A549 (cell line): ENCODE measurements around the gene UBAC2. TPM values are rescaled to one million over a fixed set of nuclear protein-coding genes. Genes with fewer than 3 reads are reported as not detected.

ENCODE experiments used
- ATAC-seq, 2 experiments: fragments of 200-7000 bp in 1 of 2; fragments of >200 bp in 1 of 2; cut with Nextera tagmentation in 1 of 2; cut with Tn5 transposase in 1 of 2; 3 replicates each; pipeline versions ENCODE4 v1.8.0 to v1.9.1; 2018 to 2020; ENCODE audit warnings: mild to moderate bottlenecking in 1 of 2, moderate library complexity in 1 of 2
- CTCF ChIA-PET: fragments of 300-600 bp; sonication (Branson Sonifier 250); formaldehyde crosslinking; extraction: SDS; loops from one replicate; lab custom pipeline; 2021; ENCODE audit warnings: antibody characterized with exemption, inconsistent platforms; lab: Yijun Ruan, JAX
- POLR2A ChIA-PET: fragments of 350-600 bp; formaldehyde crosslinking; extraction: SDS; loops from one replicate; lab custom pipeline; 2021; ENCODE audit warnings: antibody characterized with exemption, inconsistent platforms; lab: Yijun Ruan, JAX
- DNase-seq, 2 experiments: peaks; one replicate each; pipeline versions ENCODE4 v3.0.0 to v3.0.0-alpha.2; 2011 to 2016; ENCODE audit warnings: low read depth in 1 of 2, low spot score in 1 of 2
- FAIRE-seq: peaks from 2 replicates; lab custom pipeline; 2011; peaks lifted over from hg19 to GRCh38; lab: Jason Lieb, UNC
- H3K27ac ChIP-seq, 2 experiments: fragments of >200 bp; sonication (Bioruptor Twin); formaldehyde crosslinking; 3 replicates each; pipeline ENCODE4 v1.5.1; 2016 to 2017
- H3K4me1 ChIP-seq: fragments of >200 bp; sonication (Bioruptor Twin); formaldehyde crosslinking; 3 replicates; pipeline ENCODE4 v1.6.1; 2016
- H3K4me2 ChIP-seq: fragments of >200 bp; sonication (Bioruptor Twin); formaldehyde crosslinking; 3 replicates; pipeline ENCODE4 v1.6.1; 2016
- H3K4me3 ChIP-seq: fragments of >200 bp; sonication (Bioruptor Twin); formaldehyde crosslinking; 3 replicates; pipeline ENCODE4 v1.5.1; 2016
- H3K9me3 ChIP-seq: fragments of >200 bp; sonication (Bioruptor Twin); formaldehyde crosslinking; 3 replicates; pipeline ENCODE4 v1.6.1; 2016
- CEBPB ChIP-seq, 2 experiments: fragments of >200 bp in 1 of 2; sonication (Bioruptor Twin) in 1 of 2; formaldehyde crosslinking in 1 of 2; IDR thresholded peaks; 2 replicates each; pipeline ENCODE4 v1.6.1; 2012 to 2016
- CHD2 ChIP-seq: fragments of 150-350 bp; IDR thresholded peaks from 2 replicates; pipeline ENCODE4 v1.6.1; 2014; ENCODE audit warnings: low read length; ENCODE audit not compliant: partially characterized antibody
- EP300 ChIP-seq, 2 experiments: fragments of >200 bp; sonication (Bioruptor Twin); formaldehyde crosslinking; IDR thresholded peaks; 2 replicates in 1 of 2; 3 replicates in 1 of 2; pipeline ENCODE4 v1.6.1; 2016 to 2017
- FOSB ChIP-seq: fragments of 250-450 bp; sonication (Bioruptor Pico); IDR thresholded peaks from 2 replicates; pipeline ENCODE4 v1.5.0; 2020; ENCODE audit warnings: mild to moderate bottlenecking, moderate library complexity
- FOXS1 ChIP-seq: fragments of 250-450 bp; sonication (Bioruptor Pico); IDR thresholded peaks from 2 replicates; pipeline ENCODE4 v1.5.0; 2020; ENCODE audit warnings: mild to moderate bottlenecking, moderate library complexity
- GATA3 ChIP-seq: IDR thresholded peaks from 2 replicates; pipeline ENCODE4 v1.6.1; 2012; ENCODE audit warnings: borderline replicate concordance
- HDAC2 ChIP-seq: fragments of 200-600 bp; sonication (generic); IDR thresholded peaks from 2 replicates; pipeline ENCODE4 v1.6.1; 2016
- HOXA7 ChIP-seq: fragments of 250-450 bp; sonication (Bioruptor Pico); IDR thresholded peaks from 2 replicates; pipeline ENCODE4 v1.5.0; 2020; ENCODE audit warnings: mild to moderate bottlenecking, moderate library complexity
- HOXB13 ChIP-seq: fragments of 250-450 bp; sonication (Bioruptor Pico); IDR thresholded peaks from 2 replicates; pipeline ENCODE4 v1.5.0; 2020; ENCODE audit warnings: low read depth, mild to moderate bottlenecking, moderate library complexity
- HOXB5 ChIP-seq: fragments of 250-450 bp; sonication (Bioruptor Pico); IDR thresholded peaks from 2 replicates; pipeline ENCODE4 v1.5.0; 2020; ENCODE audit warnings: mild to moderate bottlenecking, moderate library complexity
- JUNB ChIP-seq: fragments of >200 bp; sonication (Bioruptor Twin); formaldehyde crosslinking; IDR thresholded peaks from 2 replicates; pipeline ENCODE4 v1.6.1; 2016
- MAZ ChIP-seq: fragments of 150-350 bp; IDR thresholded peaks from 2 replicates; pipeline ENCODE4 v1.6.1; 2014; ENCODE audit warnings: antibody characterized with exemption, low read depth, low read length, borderline replicate concordance
- NFE2L2 ChIP-seq: fragments of 150-350 bp; conservative IDR thresholded peaks from 2 replicates; pipeline ENCODE4 v1.6.1; 2014; ENCODE audit warnings: low read length
- NPAS2 ChIP-seq: fragments of 250-450 bp; sonication (Bioruptor Pico); IDR thresholded peaks from 2 replicates; pipeline ENCODE4 v1.8.0; 2022; ENCODE audit warnings: mild to moderate bottlenecking, moderate library complexity, borderline replicate concordance
- POLR2A ChIP-seq: IDR thresholded peaks from 2 replicates; pipeline ENCODE4 v1.6.1; 2012; ENCODE audit warnings: mild to moderate bottlenecking, low read length
- POLR2AphosphoS2 ChIP-seq: conservative IDR thresholded peaks from 2 replicates; pipeline ENCODE4 v1.6.1; 2012; ENCODE audit warnings: low read length, improper control_type of control experiment, inconsistent platforms
- RAD21 ChIP-seq, 2 experiments: fragments of >200 bp in 1 of 2; sonication (Bioruptor Twin) in 1 of 2; formaldehyde crosslinking in 1 of 2; IDR thresholded peaks in 1 of 2; conservative IDR thresholded peaks in 1 of 2; 2 replicates in 1 of 2; 3 replicates in 1 of 2; pipeline ENCODE4 v1.6.1; 2012 to 2018; ENCODE audit warnings: inconsistent platforms in 1 of 2
- REST ChIP-seq: fragments of 200-600 bp; sonication (generic); IDR thresholded peaks from 2 replicates; pipeline ENCODE4 v1.6.1; 2016; ENCODE audit warnings: antibody characterized with exemption, mild to moderate bottlenecking, moderate library complexity
- RFX5 ChIP-seq: fragments of 450-650 bp; IDR thresholded peaks from 2 replicates; pipeline ENCODE4 v1.7.1; 2014; ENCODE audit warnings: antibody characterized with exemption, mild to moderate bottlenecking, moderate library complexity
- SMC3 ChIP-seq: fragments of >200 bp; sonication (Bioruptor Twin); formaldehyde crosslinking; IDR thresholded peaks from 3 replicates; pipeline ENCODE4 v1.6.1; 2018; ENCODE audit warnings: inconsistent platforms
- TFCP2L1 ChIP-seq: fragments of 250-450 bp; sonication (Bioruptor Pico); IDR thresholded peaks from 2 replicates; pipeline ENCODE4 v1.5.0; 2021; ENCODE audit warnings: mild to moderate bottlenecking
- WGBS: methylation state at CpG from one replicate; pipeline ENCODE4 v1.1.6; 2017; ENCODE audit errors: missing lambda C conversion rate; 5-methylcytosine and 5-hydroxymethylcytosine counted together
- polyA plus RNA-seq, 4 experiments: library from polyadenylated mRNA; depleted of rRNA in 3 of 4; stranded (reverse); fragments of >200 nt; fragmentation: RNase III in 1 of 4; extraction: RNeasy Plus Mini Kit Qiagen cat#74134 plus additional on column Dnase treatment in 1 of 4; gene quantifications; 2 replicates in 3 of 4; 3 replicates in 1 of 4; pipeline ENCODE4 v1.2.3, GENCODE V29; 2011 to 2017

The UBAC2 gene
- polyA plus RNA-seq, 2 of the 4 experiments (the other 2 are of a cell fraction) = 61.6 to 103 TPM

- H3K4me2 ChIP-seq = no peak overlapping the region
- 53% methylated on average over 8 of the region's 9 CpGs for WGBS
- no peak for FAIRE-seq
- CTCF ChIA-PET = interaction anchor here (0.9 to 1.6 kb wide), 2 partner anchors 13 to 15 kb away, joined by 3 to 10 read pairs; no protein-coding TSS in a partner anchor
- no peaks in the 10 kb centered on the region for H3K9me3 ChIP-seq
- ATAC-seq = no peak
- H3K27ac ChIP-seq = no peak overlapping the region
- H3K4me1 ChIP-seq = no peaks in the 10 kb centered on the region
- DNase-seq = no peak
- TF ChIP-seq EP300 (IDR thresholded peaks at IDR 0.05) (no peak), FOSB (CRISPR knock-in tag) (no peak)
- POLR2A ChIA-PET = no interaction called here
- no peak overlapping the region for H3K4me3 ChIP-seq
Measured at GRCh38 chr13:99421758-99422585, 221.3 kb downstream of the UBAC2 start.

DNA sequence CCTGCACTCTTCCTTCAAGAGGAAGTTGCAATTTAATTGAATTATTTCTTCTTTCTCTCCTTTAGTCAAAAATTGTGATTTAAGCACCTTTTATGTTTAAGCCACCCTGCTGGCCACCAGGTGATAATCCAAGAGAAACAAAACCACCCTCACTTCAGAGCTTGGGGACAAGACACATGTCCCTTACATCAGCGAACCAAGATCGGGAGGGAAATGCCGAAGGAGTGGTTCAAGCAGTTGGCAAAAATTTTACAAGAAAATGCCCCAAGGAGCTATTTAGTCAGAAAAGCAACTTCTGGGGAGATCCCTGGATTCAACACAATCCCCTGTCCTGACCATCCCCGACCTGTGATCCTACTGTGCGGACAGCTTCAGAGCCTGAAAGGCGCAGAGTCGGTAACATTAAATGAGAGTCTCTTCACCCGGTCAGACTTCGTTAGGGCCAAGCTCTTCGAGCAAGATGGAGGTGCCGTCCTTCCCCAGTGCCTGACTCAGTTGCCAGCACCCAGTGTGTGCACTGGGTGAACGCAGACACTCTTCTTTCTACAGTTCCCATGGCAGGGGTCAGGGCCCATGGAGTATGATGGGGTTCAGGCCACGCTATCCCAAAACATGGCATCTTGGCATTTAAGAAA, 222.0 kb downstream of the UBAC2 start:
- DNase-seq (no peak), FAIRE-seq (no peak), ATAC-seq (no peak)
- TF ChIP-seq SMC3 (no peak), GATA3 (no peak), POLR2AphosphoS2 (no peak), TFCP2L1 (CRISPR knock-in tag) (no peak), FOXS1 (CRISPR knock-in tag) (no peak), RAD21 (conservative IDR thresholded peaks at IDR 0.05 in 1 of 2, IDR thresholded peaks at IDR 0.05 in 1 of 2) (no peak), MAZ (no peak), CHD2 (no peak)
- 72% methylated on average over 13 of the region's 13 CpGs for WGBS
- H3K4me1 ChIP-seq = no peaks in the 10 kb centered on the region
- ChIA-PET CTCF (interaction anchor here (0.9 to 1.6 kb wide), 3 partner anchors 12 to 153 kb away, joined by 3 to 10 read pairs (median 3); no protein-coding TSS in a partner anchor), POLR2A (no interaction called here)
- no peaks in the 10 kb centered on the region for H3K9me3 ChIP-seq
- H3K4me3 ChIP-seq = no peak overlapping the region
- H3K27ac ChIP-seq = no peak overlapping the region
- no peak overlapping the region for H3K4me2 ChIP-seq

GRCh38 chr13:99425485-99426341, 225.1 kb downstream of the UBAC2 start:
- WGBS = 69% methylated on average over 12 of the region's 18 CpGs
- no peaks in the 10 kb centered on the region for H3K9me3 ChIP-seq
- no peak for TF ChIP-seq HOXB5
- TF ChIP-seq RFX5 = no peak
- no peak for TF ChIP-seq REST
- no peak for TF ChIP-seq HOXB13 (CRISPR knock-in tag)
- TF ChIP-seq HDAC2 = no peak
- TF ChIP-seq JUNB = no peak
- no peak for TF ChIP-seq CEBPB (IDR thresholded peaks at IDR 0.05)
- no peak for TF ChIP-seq POLR2A
- no peak for TF ChIP-seq NPAS2 (CRISPR knock-in tag)
- TF ChIP-seq NFE2L2 = no peak
- no peak for TF ChIP-seq FOXS1 (CRISPR knock-in tag)
- no peak for TF ChIP-seq EP300 (IDR thresholded peaks at IDR 0.05)
- TF ChIP-seq CHD2 = no peak
- no peak for TF ChIP-seq HOXA7 (CRISPR knock-in tag)
- DNase-seq = no peak
- ChIA-PET CTCF (interaction anchor here (0.6 to 1.3 kb wide), 2 partner anchors 11 to 16 kb away, joined by 3 to 5 read pairs; no protein-coding TSS in a partner anchor), POLR2A (no interaction called here)
- no peak for ATAC-seq
- no peaks in the 10 kb centered on the region for H3K4me1 ChIP-seq
- no peak for FAIRE-seq
- no peak overlapping the region for H3K4me3 ChIP-seq
- no peak overlapping the region for H3K4me2 ChIP-seq
- no peak overlapping the region for H3K27ac ChIP-seq
